Mucosa of rectum (tissue), 2 donors: ENCODE data around the gene MED13.
A peak's percentile ranks its signal among the peaks of the same experiment; 100 is the strongest.

Source experiments
- H3K27ac ChIP-seq, 2 donors: one replicate each; pipeline ENCODE4 v1.7.0; 2013; ENCODE audit warnings: inconsistent platforms in 2 of 2, low read depth in 2 of 2, low read length in 2 of 2
- H3K27me3 ChIP-seq, 2 donors: one replicate each; pipeline ENCODE4 v1.7.0; 2013; ENCODE audit warnings: low read length in 2 of 2; ENCODE audit not compliant: control insufficient read depth in 2 of 2, insufficient read depth in 2 of 2
- H3K36me3 ChIP-seq, 2 donors: one replicate each; pipeline ENCODE4 v1.7.0; 2013; ENCODE audit warnings: low read length in 2 of 2; ENCODE audit not compliant: control insufficient read depth in 2 of 2, insufficient read depth in 2 of 2
- H3K4me1 ChIP-seq, 2 donors: one replicate each; pipeline ENCODE4 v1.7.0; 2013; ENCODE audit warnings: low read length in 2 of 2, mild to moderate bottlenecking in 1 of 2; ENCODE audit not compliant: control insufficient read depth in 2 of 2, insufficient read depth in 2 of 2
- H3K4me3 ChIP-seq, 2 donors: one replicate each; pipeline ENCODE4 v1.7.0; 2013; ENCODE audit warnings: low read length in 2 of 2
- H3K9ac ChIP-seq, 2 donors: one replicate each; pipeline ENCODE4 v1.7.0; 2013; ENCODE audit warnings: low read length in 2 of 2, low read depth in 1 of 2, mild to moderate bottlenecking in 1 of 2
- H3K9me3 ChIP-seq, 2 donors: one replicate each; pipeline ENCODE4 v1.7.0; 2013; ENCODE audit warnings: low read length in 2 of 2; ENCODE audit not compliant: control insufficient read depth in 2 of 2
- donor health status: healthy.
- donor health status: Normal muscosa, but diverticular disease.

MED13 gene

GRCh38 chr17:62062302-62062701 lies 2.8 kb downstream of the MED13 start:
- Histone ChIP-seq H3K4me3 (peak overlapping the region; percentile 49 to 99), H3K9me3 (no peaks in the 10 kb centered on the region), H3K27me3 (no peaks in the 10 kb centered on the region), H3K36me3 (peaks cover 14 to 17% of the 10 kb centered on the region in 2 donors), H3K4me1 (peaks cover 10 to 24% of the 10 kb centered on the region in 2 donors), H3K9ac (peak overlapping the region in 1 of 2 donors; percentile 51), H3K27ac (peak overlapping the region in 1 of 2 donors; percentile 34)

DNA sequence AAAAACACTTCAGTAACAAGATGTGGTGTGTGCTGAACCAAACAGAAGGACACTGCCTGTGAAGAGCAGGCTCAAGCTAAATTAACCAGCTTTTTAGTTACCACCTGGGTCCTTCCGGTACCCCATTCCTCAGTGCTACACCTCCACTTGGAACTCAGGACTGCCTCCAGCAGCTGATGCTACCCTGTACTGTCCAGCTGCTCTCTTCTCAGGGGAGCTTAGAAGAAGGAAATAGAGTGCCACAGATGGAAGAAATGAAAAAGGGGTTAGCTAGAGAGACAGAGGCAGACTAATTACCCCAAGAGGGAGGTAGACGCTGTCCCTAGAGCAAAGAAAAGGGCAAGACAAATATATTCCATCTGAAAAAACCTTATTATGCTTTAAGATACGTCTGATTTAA lies 5.7 kb downstream of the MED13 start:
- H3K9me3 ChIP-seq = no peaks in the 10 kb centered on the region
- H3K9ac ChIP-seq = no peak overlapping the region
- no peak overlapping the region for H3K4me3 ChIP-seq
- H3K36me3 ChIP-seq = peaks cover 20 to 31% of the 10 kb centered on the region in 2 donors
- no peaks in the 10 kb centered on the region for H3K27me3 ChIP-seq
- no peak overlapping the region for H3K27ac ChIP-seq
- peaks cover 10 to 20% of the 10 kb centered on the region in 2 donors for H3K4me1 ChIP-seq

DNA sequence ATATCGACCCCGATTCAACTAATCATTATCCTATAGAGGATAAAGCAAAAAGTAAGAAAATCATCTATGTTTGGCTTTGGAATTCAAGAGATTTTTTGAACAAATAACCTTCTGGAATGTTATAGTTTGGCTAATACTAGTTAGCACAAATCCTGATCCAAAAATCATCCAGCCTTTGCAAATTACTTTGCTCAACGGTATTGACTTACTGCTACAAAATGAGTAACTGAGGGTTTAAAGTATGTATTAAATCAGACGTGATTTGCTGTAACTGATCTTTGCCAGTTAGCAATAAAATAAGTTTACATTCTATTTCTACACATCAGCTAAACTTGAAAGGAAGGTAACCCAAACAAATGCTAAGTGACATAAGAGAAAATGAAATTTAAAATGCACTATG lies 6.5 kb downstream of the MED13 start:
- H3K9me3 ChIP-seq = no peaks in the 10 kb centered on the region
- no peak overlapping the region for H3K9ac ChIP-seq
- H3K27ac ChIP-seq = no peak overlapping the region
- no peak overlapping the region for H3K4me3 ChIP-seq
- no peaks in the 10 kb centered on the region for H3K27me3 ChIP-seq
- peaks cover 20 to 31% of the 10 kb centered on the region in 2 donors for H3K36me3 ChIP-seq
- peaks cover 8 to 15% of the 10 kb centered on the region in 2 donors for H3K4me1 ChIP-seq

GRCh38 chr17:62057696-62058095 lies 7.4 kb downstream of the MED13 start:
- H3K27ac ChIP-seq = no peak overlapping the region
- no peak overlapping the region for H3K9ac ChIP-seq
- H3K27me3 ChIP-seq = no peaks in the 10 kb centered on the region
- no peaks in the 10 kb centered on the region for H3K9me3 ChIP-seq
- H3K4me1 ChIP-seq = peaks cover 0 to 6% of the 10 kb centered on the region in 2 donors
- H3K36me3 ChIP-seq = peaks cover 23 to 35% of the 10 kb centered on the region in 2 donors
- no peak overlapping the region for H3K4me3 ChIP-seq

DNA sequence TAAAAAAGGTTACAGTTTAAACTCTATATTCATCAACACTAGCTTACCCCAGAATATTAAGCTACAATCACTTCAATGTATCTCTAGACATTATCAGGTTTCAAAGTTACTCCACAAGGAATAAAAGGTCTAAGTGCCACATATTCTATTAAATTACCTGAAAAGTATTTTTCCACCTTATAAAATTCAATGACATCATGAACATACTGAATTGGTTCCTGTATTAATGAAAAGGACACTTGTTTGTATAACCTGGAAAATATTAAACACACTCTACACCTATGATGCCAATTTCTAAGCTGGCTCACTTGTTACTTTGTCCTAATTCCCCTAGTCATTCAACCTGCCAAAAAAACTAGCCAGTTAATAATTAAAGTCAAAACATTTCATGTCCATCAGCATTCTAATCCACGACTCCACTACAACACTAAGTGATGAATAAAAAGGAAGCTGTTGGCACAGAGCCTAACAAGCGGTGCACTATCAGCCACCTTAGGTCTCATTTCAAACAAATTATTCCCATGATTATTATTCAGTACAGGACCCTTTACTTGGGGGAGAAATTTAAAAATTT lies 12.2 kb downstream of the MED13 start:
- Histone ChIP-seq H3K9me3 (no peaks in the 10 kb centered on the region), H3K4me1 (no peaks in the 10 kb centered on the region), H3K27ac (no peak overlapping the region), H3K4me3 (no peak overlapping the region), H3K9ac (no peak overlapping the region), H3K36me3 (peaks cover 34 to 51% of the 10 kb centered on the region in 2 donors), H3K27me3 (no peaks in the 10 kb centered on the region)

DNA sequence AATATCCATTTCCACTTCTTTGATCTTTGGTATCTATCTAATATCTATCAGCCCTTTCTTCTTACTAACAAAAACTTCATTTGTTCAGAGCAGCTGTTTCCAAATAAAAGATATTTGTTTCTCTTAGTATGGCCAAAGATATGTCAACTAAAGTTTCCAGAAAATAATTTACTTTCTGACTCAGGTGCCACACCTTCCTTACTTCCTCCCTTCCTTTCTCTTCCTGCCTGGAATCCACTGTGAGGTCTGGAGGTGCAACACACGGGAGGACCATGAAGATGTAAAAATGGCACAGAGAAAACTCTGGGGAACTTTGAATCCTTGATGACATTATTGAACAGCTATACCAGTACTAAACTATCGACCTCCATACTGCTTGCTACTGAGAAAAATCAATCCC lies 14.0 kb downstream of the MED13 start:
- no peak overlapping the region for H3K4me3 ChIP-seq
- H3K9me3 ChIP-seq = no peaks in the 10 kb centered on the region
- no peak overlapping the region for H3K9ac ChIP-seq
- no peaks in the 10 kb centered on the region for H3K4me1 ChIP-seq
- no peaks in the 10 kb centered on the region for H3K27me3 ChIP-seq
- no peak overlapping the region for H3K27ac ChIP-seq
- H3K36me3 ChIP-seq = peaks cover 34 to 50% of the 10 kb centered on the region in 2 donors

DNA sequence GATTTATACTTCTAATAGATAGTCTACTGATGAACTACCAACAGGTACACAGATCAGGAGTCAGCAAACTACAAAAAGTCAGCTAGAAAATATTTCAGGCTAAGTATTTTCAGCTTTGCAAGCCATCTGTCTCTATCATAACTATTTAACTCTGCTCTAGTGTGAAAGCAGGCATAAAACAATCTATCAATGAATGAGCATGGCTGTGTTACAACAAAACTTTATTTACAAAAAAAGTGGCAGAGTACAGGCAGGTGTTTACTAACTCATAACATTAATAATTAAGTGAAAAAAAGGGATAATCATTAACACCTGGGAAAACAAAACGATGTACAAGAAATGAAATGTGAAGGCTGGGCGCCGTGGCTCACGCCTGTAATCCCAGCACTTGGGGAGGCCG lies 15.8 kb downstream of the MED13 start:
- Histone ChIP-seq H3K9me3 (no peaks in the 10 kb centered on the region), H3K4me1 (no peaks in the 10 kb centered on the region), H3K27ac (no peak overlapping the region), H3K36me3 (peaks cover 36 to 49% of the 10 kb centered on the region in 2 donors), H3K9ac (no peak overlapping the region), H3K4me3 (no peak overlapping the region), H3K27me3 (no peaks in the 10 kb centered on the region)

GRCh38 chr17:62048262-62048661 lies 16.8 kb downstream of the MED13 start:
- Histone ChIP-seq H3K9me3 (no peaks in the 10 kb centered on the region), H3K27me3 (no peaks in the 10 kb centered on the region), H3K36me3 (peaks cover 36 to 51% of the 10 kb centered on the region in 2 donors), H3K4me3 (no peak overlapping the region), H3K9ac (no peak overlapping the region), H3K4me1 (no peaks in the 10 kb centered on the region), H3K27ac (no peak overlapping the region)

DNA sequence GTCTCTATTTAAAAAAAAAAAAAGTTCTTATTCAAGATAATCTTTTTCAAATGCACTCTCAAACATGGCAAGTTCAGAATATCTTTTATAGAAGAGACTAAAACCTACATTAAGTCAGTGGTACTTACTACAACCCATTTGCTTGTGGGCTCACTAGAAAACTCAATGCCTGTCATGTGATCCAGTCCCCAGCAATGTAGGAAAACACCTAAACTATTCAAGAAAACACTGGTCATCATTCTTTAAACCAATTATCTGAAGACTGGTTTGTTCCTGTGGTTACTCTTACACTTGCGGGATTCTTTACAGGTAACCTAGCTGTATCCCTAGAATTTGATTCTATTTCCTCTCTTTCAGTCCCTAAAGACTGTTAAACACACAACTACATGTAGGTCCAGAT lies 19.6 kb downstream of the MED13 start:
- H3K9me3 ChIP-seq = no peaks in the 10 kb centered on the region
- no peak overlapping the region for H3K4me3 ChIP-seq
- no peaks in the 10 kb centered on the region for H3K4me1 ChIP-seq
- H3K27me3 ChIP-seq = no peaks in the 10 kb centered on the region
- H3K9ac ChIP-seq = no peak overlapping the region
- peaks cover 28 to 39% of the 10 kb centered on the region in 2 donors for H3K36me3 ChIP-seq
- no peak overlapping the region for H3K27ac ChIP-seq

DNA sequence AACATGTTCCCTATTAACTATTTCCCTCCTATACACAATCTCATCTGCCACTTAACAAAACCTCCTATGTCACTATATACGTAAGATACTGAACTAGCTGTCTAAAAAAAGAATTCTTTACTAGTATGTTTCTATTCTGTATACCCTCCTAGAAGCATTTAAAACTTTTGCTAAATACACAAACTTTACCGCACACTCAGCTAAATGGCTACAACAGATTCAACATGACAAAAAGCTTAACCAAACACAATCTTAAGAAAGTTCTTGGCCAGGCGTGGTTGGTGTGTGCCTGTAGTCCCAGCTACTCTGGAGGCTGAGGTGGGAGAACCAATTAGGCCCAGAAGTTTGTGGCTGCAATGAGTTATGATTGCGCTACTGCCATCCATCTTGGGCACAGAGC lies 20.0 kb downstream of the MED13 start:
- H3K27ac ChIP-seq = no peak overlapping the region
- no peak overlapping the region for H3K4me3 ChIP-seq
- H3K36me3 ChIP-seq = peaks cover 31 to 38% of the 10 kb centered on the region in 2 donors
- no peaks in the 10 kb centered on the region for H3K4me1 ChIP-seq
- no peaks in the 10 kb centered on the region for H3K27me3 ChIP-seq
- H3K9ac ChIP-seq = no peak overlapping the region
- H3K9me3 ChIP-seq = no peaks in the 10 kb centered on the region
